Measurements from ENCODE around the gene IFNAR2.

DNA sequence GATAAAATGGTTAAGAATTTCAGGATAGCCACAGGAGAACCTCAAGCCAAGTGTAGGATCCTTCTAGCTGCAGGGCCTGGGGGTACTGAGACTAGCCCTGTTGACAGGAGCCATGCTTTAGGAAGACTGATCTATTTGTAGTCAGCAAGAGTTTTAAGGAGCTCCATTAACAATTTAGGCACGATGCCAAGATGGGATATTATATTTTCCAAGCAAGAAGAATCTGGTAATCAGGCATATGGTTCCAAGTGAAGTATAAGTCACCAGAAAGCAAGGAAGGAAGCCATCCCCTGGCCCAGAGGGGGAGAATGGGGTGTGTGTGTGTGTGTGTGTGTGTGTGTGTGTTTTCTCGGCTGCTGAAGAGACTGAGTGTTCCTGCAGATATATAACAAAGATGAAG lies 7.0 kb downstream of the IFNAR2 start:
- TF ChIP-seq, protein P1, sequence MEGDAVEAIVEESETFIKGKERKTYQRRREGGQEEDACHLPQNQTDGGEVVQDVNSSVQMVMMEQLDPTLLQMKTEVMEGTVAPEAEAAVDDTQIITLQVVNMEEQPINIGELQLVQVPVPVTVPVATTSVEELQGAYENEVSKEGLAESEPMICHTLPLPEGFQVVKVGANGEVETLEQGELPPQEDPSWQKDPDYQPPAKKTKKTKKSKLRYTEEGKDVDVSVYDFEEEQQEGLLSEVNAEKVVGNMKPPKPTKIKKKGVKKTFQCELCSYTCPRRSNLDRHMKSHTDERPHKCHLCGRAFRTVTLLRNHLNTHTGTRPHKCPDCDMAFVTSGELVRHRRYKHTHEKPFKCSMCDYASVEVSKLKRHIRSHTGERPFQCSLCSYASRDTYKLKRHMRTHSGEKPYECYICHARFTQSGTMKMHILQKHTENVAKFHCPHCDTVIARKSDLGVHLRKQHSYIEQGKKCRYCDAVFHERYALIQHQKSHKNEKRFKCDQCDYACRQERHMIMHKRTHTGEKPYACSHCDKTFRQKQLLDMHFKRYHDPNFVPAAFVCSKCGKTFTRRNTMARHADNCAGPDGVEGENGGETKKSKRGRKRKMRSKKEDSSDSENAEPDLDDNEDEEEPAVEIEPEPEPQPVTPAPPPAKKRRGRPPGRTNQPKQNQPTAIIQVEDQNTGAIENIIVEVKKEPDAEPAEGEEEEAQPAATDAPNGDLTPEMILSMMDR (IDR thresholded peaks at IDR 0.05; ENCODE audit: poor library complexity, severe bottlenecking), result no peak
- no peak for TF ChIP-seq POLR2AphosphoS5 (IDR thresholded peaks at IDR 0.05)

All from neural cell (in vitro differentiated cells).